H9 (cell line): Measurements from ENCODE around the gene PHYHIPL. TPM values are rescaled to one million over a fixed set of nuclear protein-coding genes. Genes with fewer than 3 reads are reported as not detected.

Experiments
- DNase-seq: peaks from one replicate; pipeline ENCODE4 v3.0.0-alpha.2; 2017
- H2AFZ ChIP-seq: one replicate; pipeline ENCODE4 v1.6.1; 2013; ENCODE audit warnings: mild to moderate bottlenecking, low read length, control low read depth, moderate library complexity
- H2AK5ac ChIP-seq: 2 replicates; pipeline ENCODE4 v1.6.1; 2013; ENCODE audit warnings: low read length, control low read depth, mixed read lengths; ENCODE audit not compliant: insufficient read length
- H2BK120ac ChIP-seq: one replicate; pipeline ENCODE4 v1.6.1; 2013; ENCODE audit warnings: low read depth, mild to moderate bottlenecking, low read length, control low read depth, inconsistent platforms; ENCODE audit not compliant: poor library complexity, severe bottlenecking
- H2BK12ac ChIP-seq: 2 replicates; pipeline ENCODE4 v1.6.1; 2013; ENCODE audit warnings: low read length, control low read depth, mixed read lengths, low read depth; ENCODE audit not compliant: insufficient read length
- H2BK15ac ChIP-seq: 2 replicates; pipeline ENCODE4 v1.6.1; 2013; ENCODE audit warnings: low read depth, low read length, control low read depth
- H2BK20ac ChIP-seq: one replicate; pipeline ENCODE4 v1.6.1; 2013; ENCODE audit warnings: low read depth, mild to moderate bottlenecking, low read length, control low read depth, inconsistent platforms; ENCODE audit not compliant: poor library complexity, severe bottlenecking
- H2BK5ac ChIP-seq: 2 replicates; pipeline ENCODE4 v1.6.1; 2013; ENCODE audit warnings: low read length, control low read depth, mixed read lengths; ENCODE audit not compliant: insufficient read length
- H3K14ac ChIP-seq: 2 replicates; pipeline ENCODE4 v1.6.1; 2013; ENCODE audit warnings: low read length, control low read depth; ENCODE audit not compliant: insufficient read depth
- H3K18ac ChIP-seq: 2 replicates; pipeline ENCODE4 v1.6.1; 2013; ENCODE audit warnings: low read depth, mild to moderate bottlenecking, mixed read lengths, low read length, control low read depth; ENCODE audit not compliant: insufficient read length
- H3K23ac ChIP-seq: 2 replicates; pipeline ENCODE4 v1.6.1; 2013; ENCODE audit warnings: low read length, control low read depth, mixed read lengths, low read depth; ENCODE audit not compliant: insufficient read length
- H3K23me2 ChIP-seq: 2 replicates; pipeline ENCODE4 v1.6.1; 2013; ENCODE audit warnings: low read depth, mild to moderate bottlenecking, mixed read lengths, low read length, control low read depth; ENCODE audit not compliant: insufficient read length, poor library complexity, severe bottlenecking
- H3K27ac ChIP-seq: 2 replicates; pipeline ENCODE4 v1.5.1; 2013; ENCODE audit warnings: low read length, control low read depth, mixed read lengths, low read depth; ENCODE audit not compliant: insufficient read length
- H3K27me3 ChIP-seq: 2 replicates; pipeline ENCODE4 v1.6.1; 2013; ENCODE audit warnings: low read length, control low read depth, inconsistent platforms; ENCODE audit not compliant: insufficient read depth
- H3K4ac ChIP-seq: 2 replicates; pipeline ENCODE4 v1.6.1; 2013; ENCODE audit warnings: low read depth, mild to moderate bottlenecking, control low read depth, inconsistent platforms, low read length, moderate library complexity
- H3K4me1 ChIP-seq: 2 replicates; pipeline ENCODE4 v1.6.1; 2013; ENCODE audit warnings: low read length, control low read depth, inconsistent platforms; ENCODE audit not compliant: insufficient read depth
- H3K4me2 ChIP-seq: 2 replicates; pipeline ENCODE4 v1.6.1; 2013; ENCODE audit warnings: low read length, control low read depth, mixed read lengths; ENCODE audit not compliant: insufficient read length, insufficient read depth
- H3K56ac ChIP-seq: 2 replicates; pipeline ENCODE4 v1.6.1; 2013; ENCODE audit warnings: low read depth, mild to moderate bottlenecking, mixed read lengths, low read length, control low read depth; ENCODE audit not compliant: insufficient read length
- H3K79me1 ChIP-seq: 2 replicates; pipeline ENCODE4 v1.6.1; 2013; ENCODE audit warnings: low read depth, mild to moderate bottlenecking, moderate library complexity, low read length, control low read depth, inconsistent platforms; ENCODE audit not compliant: insufficient read depth, poor library complexity, severe bottlenecking
- H3K79me2 ChIP-seq: 2 replicates; pipeline ENCODE4 v1.6.1; 2013; ENCODE audit warnings: low read length, control low read depth, inconsistent platforms; ENCODE audit not compliant: insufficient read depth
- H3K9ac ChIP-seq: 2 replicates; pipeline ENCODE4 v1.6.1; 2013; ENCODE audit warnings: low read length, control low read depth, mixed read lengths; ENCODE audit not compliant: insufficient read length; ENCODE audit errors: extremely low read depth
- H3K9me3 ChIP-seq: one replicate; pipeline ENCODE4 v1.6.1; 2013; ENCODE audit warnings: low read depth, low read length, inconsistent platforms; ENCODE audit not compliant: control insufficient read depth
- H3T11ph ChIP-seq: one replicate; pipeline ENCODE4 v1.6.1; 2013; ENCODE audit warnings: mild to moderate bottlenecking, low read length, control low read depth, inconsistent platforms
- H4K20me1 ChIP-seq: one replicate; pipeline ENCODE4 v1.6.1; 2013; ENCODE audit not compliant: control insufficient read depth, insufficient read length, insufficient read depth
- H4K5ac ChIP-seq: 2 replicates; pipeline ENCODE4 v1.6.1; 2013; ENCODE audit warnings: low read depth, mild to moderate bottlenecking, mixed read lengths, low read length, control low read depth; ENCODE audit not compliant: insufficient read length
- H4K8ac ChIP-seq: replicated peaks from 2 replicates; pipeline ENCODE4 v1.6.1; 2013; ENCODE audit warnings: low read length, control low read depth, mixed read lengths, low read depth; ENCODE audit not compliant: insufficient read length
- H4K91ac ChIP-seq: 2 replicates; pipeline ENCODE4 v1.6.1; 2013; ENCODE audit warnings: low read depth, mild to moderate bottlenecking, moderate library complexity, mixed read lengths, low read length, control low read depth; ENCODE audit not compliant: insufficient read length
- H3K27ac Mint-ChIP-seq, 3 experiments: 2 replicates in 2 of 3; 3 replicates in 1 of 3; pipeline ENCODE4 v1.8.0; 2020 to 2021; ENCODE audit warnings: mixed read lengths in 3 of 3, mild to moderate bottlenecking in 1 of 3, moderate library complexity in 1 of 3
- H3K27me3 Mint-ChIP-seq: 2 replicates; pipeline ENCODE4 v1.8.0; 2021; ENCODE audit warnings: low read depth, mild to moderate bottlenecking, moderate library complexity, mixed read lengths
- H3K36me3 Mint-ChIP-seq, 3 experiments: 2 replicates in 2 of 3; 3 replicates in 1 of 3; pipeline ENCODE4 v1.8.0; 2020 to 2021; ENCODE audit warnings: low read depth in 3 of 3, mixed read lengths in 3 of 3; ENCODE audit not compliant: insufficient read depth in 1 of 3
- H3K4me1 Mint-ChIP-seq, 2 experiments: 2 replicates each; pipeline ENCODE4 v1.8.0; 2020; ENCODE audit warnings: mixed read lengths in 2 of 2
- H3K4me3 Mint-ChIP-seq, 2 experiments: 2 replicates in 1 of 2; 3 replicates in 1 of 2; pipeline ENCODE4 v1.8.0; 2020 to 2021; ENCODE audit warnings: mild to moderate bottlenecking in 2 of 2, mixed read lengths in 2 of 2, moderate library complexity in 1 of 2
- H3K9me3 Mint-ChIP-seq, 2 experiments: 2 replicates in 1 of 2; 3 replicates in 1 of 2; pipeline ENCODE4 v1.8.0; 2020; ENCODE audit warnings: mild to moderate bottlenecking in 2 of 2, mixed read lengths in 2 of 2, moderate library complexity in 1 of 2
- CTCF ChIP-seq: fragments of 200-600 bp; sonication (generic); conservative IDR thresholded peaks from 3 replicates; pipeline ENCODE4 v1.8.0; 2021; ENCODE audit warnings: antibody characterized with exemption, mild to moderate bottlenecking
- WGBS: extraction: QIAGEN DNeasy Blood & Tissue Kit; methylation state at CpG from one replicate; pipeline ENCODE4 v1.1.7; 2013; ENCODE audit warnings: missing lambda C conversion rate, low lambda C conversion rate, mixed read lengths; ENCODE audit not compliant: insufficient read length; ENCODE audit errors: extremely low coverage; 5-methylcytosine and 5-hydroxymethylcytosine counted together
- total RNA-seq: library from RNA; stranded (reverse); gene quantifications from 2 replicates; pipeline ENCODE4 v1.2.1, GENCODE V29; 2021

Gene PHYHIPL
- total RNA-seq, 1 experiment from 2014 or later, result 0.44 TPM

- H3K4me1 Mint-ChIP-seq, result no peaks in the 10 kb centered on the region
- Histone ChIP-seq H3K23me2 (no peaks in the 10 kb centered on the region), H2AK5ac (no peak overlapping the region), H2BK20ac (no peak overlapping the region), H3K27ac (no peak overlapping the region), H2BK120ac (no peak overlapping the region), H3K14ac (no peak overlapping the region), H2BK15ac (no peak overlapping the region), H3K4ac (no peak overlapping the region), H3K4me2 (no peak overlapping the region), H4K91ac (no peak overlapping the region), H4K8ac (no peak overlapping the region), H3K56ac (no peak overlapping the region), H2AFZ (no peak overlapping the region), H3K18ac (no peak overlapping the region), H3K79me1 (no peaks in the 10 kb centered on the region), H2BK5ac (no peak overlapping the region), H3T11ph (no peak overlapping the region), H3K9me3 (no peaks in the 10 kb centered on the region), H3K9ac (no peak overlapping the region), H2BK12ac (no peak overlapping the region), H3K79me2 (no peaks in the 10 kb centered on the region), H4K5ac (no peak overlapping the region), H4K20me1 (no peaks in the 10 kb centered on the region), H3K27me3 (no peaks in the 10 kb centered on the region), H3K23ac (no peak overlapping the region), H3K4me1 (no peaks in the 10 kb centered on the region)
- WGBS, result no CpG with 5 or more reads among the region's 1 CpG
- no peak overlapping the region for H3K27ac Mint-ChIP-seq
- H3K27me3 Mint-ChIP-seq, result no peaks in the 10 kb centered on the region; the same call in 1 of the 2 replicates
- H3K9me3 Mint-ChIP-seq, result no peaks in the 10 kb centered on the region
- H3K36me3 Mint-ChIP-seq, result no peaks in the 10 kb centered on the region
- no peak for TF ChIP-seq CTCF
- no peak for DNase-seq
- H3K4me3 Mint-ChIP-seq, result no peak overlapping the region
Observed at GRCh38 chr10:59131666-59132065, 44.8 kb upstream of the PHYHIPL start.
